ENCODE measurements around the gene VTI1A. TPM values are rescaled to one million over a fixed set of nuclear protein-coding genes. Genes with fewer than 3 reads are reported as not detected.

The VTI1A gene
- total RNA-seq, 1 donor from 2014 or later = 30.1 TPM

GRCh38 chr10:112515126-112515525 is 68.1 kb downstream of the VTI1A start:
- no peak for TF ChIP-seq CTCF (conservative IDR thresholded peaks at IDR 0.05; ENCODE audit: low read depth, low read length)
- H3K4me3 ChIP-seq (ENCODE audit: low read depth, low read length) = no peak overlapping the region
- no peak for DNase-seq (ENCODE audit: low read depth)

- TF ChIP-seq CTCF (conservative IDR thresholded peaks at IDR 0.05; ENCODE audit: low read depth, low read length) = no peak
- no peak for DNase-seq (ENCODE audit: low read depth)
- no peak overlapping the region for H3K4me3 ChIP-seq (ENCODE audit: low read depth, low read length)
These were observed 68.8 kb downstream of the VTI1A start for GRCh38 chr10:112515852-112516251.

GRCh38 chr10:112517451-112517862 is 70.4 kb downstream of the VTI1A start:
- H3K4me3 ChIP-seq (ENCODE audit: low read depth, low read length) = no peak overlapping the region
- no peak for DNase-seq (ENCODE audit: low read depth)

GRCh38 chr10:112519133-112519761 is 72.2 kb downstream of the VTI1A start:
- no peak for DNase-seq (ENCODE audit: low read depth)
- H3K4me3 ChIP-seq (ENCODE audit: low read depth, low read length) = no peak overlapping the region
- TF ChIP-seq CTCF (conservative IDR thresholded peaks at IDR 0.05; ENCODE audit: low read depth, low read length) = no peak

More at GRCh38 chr10:112517451-112517862, 70.4 kb downstream of the VTI1A start:
- no peak for TF ChIP-seq CTCF (conservative IDR thresholded peaks at IDR 0.05; ENCODE audit: low read depth, low read length)

GRCh38 chr10:112520914-112521313 is 73.9 kb downstream of the VTI1A start:
- no peak overlapping the region for H3K4me3 ChIP-seq (ENCODE audit: low read depth, low read length)
- TF ChIP-seq CTCF (conservative IDR thresholded peaks at IDR 0.05; ENCODE audit: low read depth, low read length) = no peak
- DNase-seq (ENCODE audit: low read depth) = no peak

GRCh38 chr10:112524641-112525040 is 77.6 kb downstream of the VTI1A start:
- TF ChIP-seq CTCF (conservative IDR thresholded peaks at IDR 0.05; ENCODE audit: low read depth, low read length) = no peak
- no peak overlapping the region for H3K4me3 ChIP-seq (ENCODE audit: low read depth, low read length)
- DNase-seq (ENCODE audit: low read depth) = no peak

GRCh38 chr10:112525200-112525599 is 78.2 kb downstream of the VTI1A start:
- no peak for TF ChIP-seq CTCF (conservative IDR thresholded peaks at IDR 0.05; ENCODE audit: low read depth, low read length)
- DNase-seq (ENCODE audit: low read depth) = no peak
- H3K4me3 ChIP-seq (ENCODE audit: low read depth, low read length) = no peak overlapping the region

Data from epithelial cell of proximal tubule (primary cell).